GM12878 (cell line): ENCODE data around the gene LEMD3. TPM values are rescaled to one million over a fixed set of nuclear protein-coding genes. Genes with fewer than 3 reads are reported as not detected.

Source experiments
- ATAC-seq: fragments of 200-7000 bp; cut with Tn5 transposase; 3 replicates; pipeline ENCODE4 v1.9.1; 2020; ENCODE audit warnings: mild to moderate bottlenecking, moderate library complexity
- BruUV-seq: library from RNA; stranded (reverse); fragments of 400-500 nt; replicated peaks from 2 replicates; lab custom pipeline; 2021; lab: Mats Ljungman, UMichigan
- CTCF ChIA-PET: fragments of 300-600 bp; sonication (Branson Sonifier 250); formaldehyde crosslinking; extraction: SDS; loops from one replicate; lab custom pipeline; 2021; ENCODE audit warnings: inconsistent platforms; lab: Yijun Ruan, JAX
- POLR2A ChIA-PET: fragments of 350-600 bp; formaldehyde crosslinking; extraction: SDS; loops from one replicate; lab custom pipeline; 2021; ENCODE audit warnings: inconsistent platforms; lab: Charles Lee
- RAD21 ChIA-PET: fragments of 300-600 bp; sonication (Branson Sonifier 250); formaldehyde crosslinking; loops from one replicate; lab custom pipeline; 2023; ENCODE audit warnings: antibody characterized with exemption; ENCODE audit not compliant: unreplicated experiment; lab: Charles Lee
- SMC1A ChIA-PET: fragments of 300-600 bp; sonication (Branson Sonifier 250); formaldehyde crosslinking; loops from one replicate; lab custom pipeline; 2023; ENCODE audit not compliant: unreplicated experiment, uncharacterized antibody; lab: Charles Lee
- DNase-seq: peaks from one replicate; pipeline ENCODE4 v3.0.0-alpha.2; 2011; ENCODE audit warnings: low read depth, low spot score
- FAIRE-seq: peaks from 3 replicates; lab custom pipeline; 2011; peaks lifted over from hg19 to GRCh38; lab: Jason Lieb, UNC
- H2AFZ ChIP-seq: 2 replicates; pipeline ENCODE4 v1.6.0; 2011; ENCODE audit warnings: low read depth, low read length, control low read depth; ENCODE audit not compliant: control insufficient read depth
- H3K27ac ChIP-seq: 2 replicates; pipeline ENCODE4 v1.5.1; 2011; ENCODE audit warnings: control low read depth; ENCODE audit not compliant: control insufficient read depth, insufficient read depth
- H3K27me3 ChIP-seq, 2 experiments: replicated peaks in 1 of 2; 2 replicates each; pipeline versions ENCODE4 v1.6.0 to v1.6.1; 2011; ENCODE audit warnings: low read length in 1 of 2; ENCODE audit not compliant: control insufficient read depth in 2 of 2, insufficient read depth in 2 of 2
- H3K36me3 ChIP-seq, 2 experiments: 2 replicates each; pipeline ENCODE4 v1.5.1; 2011; ENCODE audit warnings: low read length in 1 of 2; ENCODE audit not compliant: control insufficient read depth in 2 of 2, insufficient read depth in 2 of 2
- H3K4me1 ChIP-seq: 2 replicates; pipeline ENCODE4 v1.6.1; 2011; ENCODE audit warnings: mild to moderate bottlenecking, low read length, moderate library complexity, mixed read lengths; ENCODE audit not compliant: control insufficient read depth, insufficient read depth
- H3K4me2 ChIP-seq: 2 replicates; pipeline ENCODE4 v1.6.0; 2011; ENCODE audit warnings: control low read depth; ENCODE audit not compliant: control insufficient read depth, insufficient read depth
- H3K4me3 ChIP-seq: fragments of 200-600 bp; sonication (generic); 2 replicates; pipeline ENCODE4 v1.5.1; 2016
- H3K79me2 ChIP-seq: 2 replicates; pipeline ENCODE4 v1.6.0; 2011; ENCODE audit warnings: low read length; ENCODE audit not compliant: control insufficient read depth, insufficient read depth
- H3K9ac ChIP-seq: 2 replicates; pipeline ENCODE4 v1.8.0; 2011; ENCODE audit warnings: low read length, control low read depth, mixed read lengths; ENCODE audit not compliant: control insufficient read depth, insufficient read depth
- H3K9me3 ChIP-seq: replicated peaks from 3 replicates; pipeline ENCODE4 v1.5.1; 2011; ENCODE audit warnings: mild to moderate bottlenecking, low read length; ENCODE audit not compliant: control insufficient read depth, insufficient read depth
- H4K20me1 ChIP-seq: 2 replicates; pipeline ENCODE4 v1.6.0; 2011; ENCODE audit not compliant: control insufficient read depth, insufficient read depth
- BACH1 ChIP-seq: fragments of 450-650 bp; IDR thresholded peaks from 2 replicates; pipeline ENCODE4 v1.6.1; 2017; ENCODE audit warnings: mild to moderate bottlenecking, borderline replicate concordance
- BCL11A ChIP-seq: IDR thresholded peaks from 2 replicates; pipeline ENCODE4 v1.6.1; 2011; ENCODE audit warnings: low read depth, low read length
- BHLHE40 ChIP-seq, 2 experiments: fragments of 450-650 bp in 1 of 2; IDR thresholded peaks; 2 replicates each; pipeline ENCODE4 v1.6.1; 2011 to 2017; ENCODE audit warnings: low read depth in 2 of 2, borderline replicate concordance in 1 of 2, improper control_type of control experiment in 1 of 2, low read length in 1 of 2, mild to moderate bottlenecking in 1 of 2
- EGR1 ChIP-seq, 2 experiments: IDR thresholded peaks; 1 replicate in 1 of 2; 2 replicates in 1 of 2; pipeline ENCODE4 v1.6.1; 2011 to 2012; ENCODE audit warnings: low read depth in 2 of 2, low read length in 2 of 2, borderline replicate concordance in 1 of 2, mild to moderate bottlenecking in 1 of 2, moderate library complexity in 1 of 2
- IRF4 ChIP-seq: IDR thresholded peaks from 2 replicates; pipeline ENCODE4 v1.6.1; 2011; ENCODE audit warnings: low read depth, low read length
- MEF2B ChIP-seq: fragments of 450-650 bp; IDR thresholded peaks from 2 replicates; pipeline ENCODE4 v1.6.1; 2018; ENCODE audit warnings: mild to moderate bottlenecking, moderate library complexity; ENCODE audit not compliant: partially characterized antibody, poor library complexity, severe bottlenecking
- MYB ChIP-seq: fragments of 150-350 bp; IDR thresholded peaks from 2 replicates; pipeline ENCODE4 v1.6.1; 2014; ENCODE audit warnings: mild to moderate bottlenecking, low read depth, low read length, borderline replicate concordance
- SMAD1 ChIP-seq: fragments of 450-650 bp; IDR thresholded peaks from 2 replicates; pipeline ENCODE4 v1.6.1; 2018; ENCODE audit warnings: mild to moderate bottlenecking, low read depth; ENCODE audit not compliant: partially characterized antibody
- SREBF2 ChIP-seq: IDR thresholded peaks from 2 replicates; pipeline ENCODE4 v1.6.1; 2012; ENCODE audit warnings: mild to moderate bottlenecking, low read length
- TCF12 ChIP-seq: IDR thresholded peaks from 2 replicates; pipeline ENCODE4 v1.6.1; 2011; ENCODE audit warnings: low read depth, mild to moderate bottlenecking, low read length
- WGBS: methylation state at CpG from one replicate; pipeline ENCODE4 v1.1.6; 2016; ENCODE audit warnings: low lambda C conversion rate; ENCODE audit not compliant: insufficient replicate concordance, insufficient coverage; ENCODE audit errors: missing lambda C conversion rate; 5-methylcytosine and 5-hydroxymethylcytosine counted together
- in situ Hi-C: fragments of 300-500 bp; cut with MboI; formaldehyde crosslinking; loops from 9 replicates; pipeline ENCODE4 v1.14.3; 2018; ENCODE audit warnings: mixed read lengths
- intact Hi-C: fragments of 100-400 bp; cut with micrococcal nuclease; formaldehyde crosslinking; loops from one replicate; pipeline ENCODE4 v1.14.2; 2022; ENCODE audit not compliant: unreplicated experiment
- polyA plus RNA-seq, 11 experiments: library from polyadenylated mRNA; depleted of rRNA in 4 of 11; unstranded in 6 of 11; stranded (reverse) in 5 of 11; fragments of >200 nt; fragmentation: Nextera tagmentation in 4 of 11; fragmentation: Illumina TruSeq in 1 of 11; extraction: Ambion mirVana in 4 of 11; extraction: Trizol in 1 of 11; gene quantifications; 1 replicate in 1 of 11; 2 replicates in 10 of 11; pipeline versions ENCODE4 v1.2.1 to v1.2.3, GENCODE V29; 2011 to 2016; ENCODE audit warnings: inconsistent platforms in 2 of 11, missing spikeins in 2 of 11, low read depth in 1 of 11
- total RNA-seq, 4 experiments: library from RNA; depleted of rRNA in 3 of 4; stranded (reverse); fragments of >200 nt in 3 of 4; fragmentation: Illumina TruSeq in 1 of 4; extraction: Trizol in 1 of 4; gene quantifications; 2 replicates each; pipeline versions ENCODE4 v1.2.1 to v1.2.3, GENCODE V29; 2013 to 2021
- TF ChIP-seq, protein P1 (sequence below): IDR thresholded peaks from 2 replicates; pipeline ENCODE4 v1.6.1; 2012; ENCODE audit warnings: mild to moderate bottlenecking, low read depth, low read length
- TF ChIP-seq, protein P2 (sequence below): IDR thresholded peaks from 2 replicates; pipeline ENCODE4 v1.6.1; 2012; ENCODE audit warnings: low read length, inconsistent platforms

LEMD3 gene
- total and polyA plus RNA-seq, 10 of the 15 experiments (the other 5 are each of a cell fraction or from before 2014, with no cell fraction given): 7.5 to 26.0 (median 16.5) TPM

DNA sequence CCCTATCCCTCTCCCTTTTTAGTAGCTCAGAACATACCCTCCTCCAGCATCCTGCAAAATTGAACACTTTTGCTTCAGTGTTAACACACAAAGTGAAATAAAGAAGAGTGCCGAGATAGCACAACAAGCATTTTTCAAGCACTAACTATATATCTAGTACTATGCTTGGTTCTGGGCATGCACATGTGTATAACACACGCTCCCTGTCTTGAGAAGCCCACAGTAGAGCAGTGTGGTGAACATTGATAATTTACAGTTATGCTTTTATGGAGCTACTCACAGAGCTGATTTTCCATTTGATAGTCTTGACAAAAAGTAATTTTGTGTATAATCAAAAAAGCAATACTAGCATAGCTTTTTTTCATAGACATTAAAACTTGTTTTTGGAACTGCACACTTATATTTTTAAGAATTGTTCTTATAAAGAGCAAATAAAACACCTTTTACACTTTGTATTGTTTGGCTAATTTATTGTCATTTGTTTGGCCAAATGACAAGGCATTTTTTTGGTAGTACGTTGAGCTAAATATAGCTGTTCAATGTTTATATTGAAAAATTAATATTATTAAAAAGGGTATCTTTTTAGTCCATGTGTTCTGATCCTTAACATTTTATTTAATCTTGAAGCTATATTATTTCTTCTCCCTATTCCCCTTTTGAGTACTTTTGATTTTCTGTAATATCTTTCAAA, 39.7 kb downstream of the LEMD3 start:
- Histone ChIP-seq H3K27ac (peak overlapping the region; percentile 80), H3K36me3 (peaks cover 0 to 8% of the 10 kb centered on the region in 2 experiments; a peak in 2 of 4 replicates), H3K9ac (peak overlapping the region; percentile 38), H3K9me3 (no peaks in the 10 kb centered on the region; the same call in 1 of the 3 replicates), H3K4me2 (peak overlapping the region; percentile 75), H3K79me2 (peaks cover 51% of the 10 kb centered on the region), H3K4me1 (peaks cover 21% of the 10 kb centered on the region), H3K27me3 (no peaks in the 10 kb centered on the region), H2AFZ (peak overlapping the region; percentile 47; the same call in 1 of the 2 replicates), H3K4me3 (0 out of 2 replicates have a peak overlapping the region, but pooled peaks have one; percentile 9), H4K20me1 (no peaks in the 10 kb centered on the region)
- in situ Hi-C loops (no loop called here), intact Hi-C loops (no loop called here)
- ChIA-PET SMC1A (interaction anchor here (0.6 to 4.9 kb wide), 22 partner anchors 9 to 472 kb away, joined by 3 to 38 read pairs (median 4); partner anchors contain the start of gene LEMD3), POLR2A (interaction anchor here (1.2 to 4.4 kb wide), 5 partner anchors 15 to 45 kb away, joined by 3 to 21 read pairs (median 4); partner anchors contain the start of gene LEMD3), CTCF (interaction anchor here (0.7 to 2.8 kb wide), 13 partner anchors 14 to 415 kb away, joined by 3 to 12 read pairs (median 4); partner anchors contain the start of gene LEMD3), RAD21 (interaction anchor here (0.9 to 2.8 kb wide), 15 partner anchors 10 to 325 kb away, joined by 3 to 25 read pairs (median 5); partner anchors contain the start of gene LEMD3)
- WGBS: 97% methylated on average over 3 of the region's 3 CpGs
- ATAC-seq (peak; percentile 46), FAIRE-seq (no peak), DNase-seq (no peak)
- BruUV-seq: no TSS peak
- TF ChIP-seq BHLHE40 (IDR thresholded peaks at IDR 0.05; ENCODE audit: borderline replicate concordance in 1 of 2, low read depth in 2 of 2, low read length in 1 of 2): no peak
- TF ChIP-seq SMAD1: no peak
- TF ChIP-seq, protein P1, sequence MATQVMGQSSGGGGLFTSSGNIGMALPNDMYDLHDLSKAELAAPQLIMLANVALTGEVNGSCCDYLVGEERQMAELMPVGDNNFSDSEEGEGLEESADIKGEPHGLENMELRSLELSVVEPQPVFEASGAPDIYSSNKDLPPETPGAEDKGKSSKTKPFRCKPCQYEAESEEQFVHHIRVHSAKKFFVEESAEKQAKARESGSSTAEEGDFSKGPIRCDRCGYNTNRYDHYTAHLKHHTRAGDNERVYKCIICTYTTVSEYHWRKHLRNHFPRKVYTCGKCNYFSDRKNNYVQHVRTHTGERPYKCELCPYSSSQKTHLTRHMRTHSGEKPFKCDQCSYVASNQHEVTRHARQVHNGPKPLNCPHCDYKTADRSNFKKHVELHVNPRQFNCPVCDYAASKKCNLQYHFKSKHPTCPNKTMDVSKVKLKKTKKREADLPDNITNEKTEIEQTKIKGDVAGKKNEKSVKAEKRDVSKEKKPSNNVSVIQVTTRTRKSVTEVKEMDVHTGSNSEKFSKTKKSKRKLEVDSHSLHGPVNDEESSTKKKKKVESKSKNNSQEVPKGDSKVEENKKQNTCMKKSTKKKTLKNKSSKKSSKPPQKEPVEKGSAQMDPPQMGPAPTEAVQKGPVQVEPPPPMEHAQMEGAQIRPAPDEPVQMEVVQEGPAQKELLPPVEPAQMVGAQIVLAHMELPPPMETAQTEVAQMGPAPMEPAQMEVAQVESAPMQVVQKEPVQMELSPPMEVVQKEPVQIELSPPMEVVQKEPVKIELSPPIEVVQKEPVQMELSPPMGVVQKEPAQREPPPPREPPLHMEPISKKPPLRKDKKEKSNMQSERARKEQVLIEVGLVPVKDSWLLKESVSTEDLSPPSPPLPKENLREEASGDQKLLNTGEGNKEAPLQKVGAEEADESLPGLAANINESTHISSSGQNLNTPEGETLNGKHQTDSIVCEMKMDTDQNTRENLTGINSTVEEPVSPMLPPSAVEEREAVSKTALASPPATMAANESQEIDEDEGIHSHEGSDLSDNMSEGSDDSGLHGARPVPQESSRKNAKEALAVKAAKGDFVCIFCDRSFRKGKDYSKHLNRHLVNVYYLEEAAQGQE: no peak
- no peak for TF ChIP-seq MYB
- TF ChIP-seq TCF12: no peak
- no peak for TF ChIP-seq BCL11A
- TF ChIP-seq IRF4: no peak
- no peak for TF ChIP-seq MEF2B
- TF ChIP-seq, protein P2, sequence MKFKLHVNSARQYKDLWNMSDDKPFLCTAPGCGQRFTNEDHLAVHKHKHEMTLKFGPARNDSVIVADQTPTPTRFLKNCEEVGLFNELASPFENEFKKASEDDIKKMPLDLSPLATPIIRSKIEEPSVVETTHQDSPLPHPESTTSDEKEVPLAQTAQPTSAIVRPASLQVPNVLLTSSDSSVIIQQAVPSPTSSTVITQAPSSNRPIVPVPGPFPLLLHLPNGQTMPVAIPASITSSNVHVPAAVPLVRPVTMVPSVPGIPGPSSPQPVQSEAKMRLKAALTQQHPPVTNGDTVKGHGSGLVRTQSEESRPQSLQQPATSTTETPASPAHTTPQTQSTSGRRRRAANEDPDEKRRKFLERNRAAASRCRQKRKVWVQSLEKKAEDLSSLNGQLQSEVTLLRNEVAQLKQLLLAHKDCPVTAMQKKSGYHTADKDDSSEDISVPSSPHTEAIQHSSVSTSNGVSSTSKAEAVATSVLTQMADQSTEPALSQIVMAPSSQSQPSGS: no peak
- TF ChIP-seq BACH1: no peak
- no peak for TF ChIP-seq SREBF2
- TF ChIP-seq EGR1 (IDR thresholded peaks at IDR 0.05; ENCODE audit: borderline replicate concordance in 1 of 2, low read depth in 2 of 2, low read length in 2 of 2): no peak
